GM12875 (cell line): ENCODE results near the gene RIN2.

Experiments used
- H3K4me3 ChIP-seq: one replicate; pipeline ENCODE4 v1.5.1; 2011; ENCODE audit warnings: low read depth, low read length, control low read depth
- CTCF ChIP-seq: IDR thresholded peaks from 2 replicates; pipeline ENCODE4 v1.5.1; 2011; ENCODE audit warnings: low read depth, mild to moderate bottlenecking, control low read depth, inconsistent platforms, low read length, moderate library complexity, borderline replicate concordance; ENCODE audit not compliant: insufficient read depth

RIN2 gene

DNA sequence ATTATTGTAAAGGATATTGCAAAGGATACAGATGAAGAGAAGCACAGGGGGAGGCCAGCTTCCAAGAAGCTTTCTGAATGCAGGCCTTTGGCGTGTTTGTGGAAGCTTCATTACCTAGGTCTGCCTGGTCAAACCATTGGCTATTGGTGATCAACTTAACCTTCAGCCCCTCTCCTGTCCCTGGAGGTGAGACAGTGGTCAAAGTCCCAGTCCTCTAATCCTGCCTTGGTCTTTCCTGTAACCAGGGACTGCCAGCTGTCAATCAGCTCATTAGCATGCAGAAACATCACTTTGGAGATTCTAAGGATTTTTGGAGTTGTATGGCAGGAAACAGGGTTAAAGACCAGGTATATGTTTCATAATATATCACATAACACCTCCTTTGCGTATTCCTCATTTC lies 13.0 kb downstream of the RIN2 start:
- TF ChIP-seq CTCF = no peak
- H3K4me3 ChIP-seq = no peak overlapping the region

DNA sequence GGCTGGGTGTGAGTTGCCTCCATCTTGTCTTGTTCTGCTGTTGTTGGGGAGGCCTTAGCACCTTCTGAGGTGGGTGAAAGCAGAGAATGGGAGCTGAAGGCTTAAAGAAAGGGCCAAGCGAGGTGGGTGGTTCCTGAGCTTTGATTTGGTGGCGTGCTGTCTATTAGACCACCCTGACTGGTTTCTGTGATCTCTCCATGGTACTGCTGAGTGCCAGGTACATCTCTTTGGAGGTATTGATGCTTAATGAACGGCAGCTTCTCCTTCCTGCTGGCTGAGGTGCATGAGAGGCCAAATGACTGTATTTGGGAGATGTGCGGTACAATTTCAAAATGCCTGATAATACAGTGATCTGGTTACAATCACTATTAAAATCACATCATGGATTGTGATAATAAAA lies 15.4 kb downstream of the RIN2 start:
- H3K4me3 ChIP-seq = no peak overlapping the region
- no peak for TF ChIP-seq CTCF

- no peak overlapping the region for H3K4me3 ChIP-seq
- TF ChIP-seq CTCF = no peak
Measured at GRCh38 chr20:19774135-19774933, 16.3 kb downstream of the RIN2 start.

DNA sequence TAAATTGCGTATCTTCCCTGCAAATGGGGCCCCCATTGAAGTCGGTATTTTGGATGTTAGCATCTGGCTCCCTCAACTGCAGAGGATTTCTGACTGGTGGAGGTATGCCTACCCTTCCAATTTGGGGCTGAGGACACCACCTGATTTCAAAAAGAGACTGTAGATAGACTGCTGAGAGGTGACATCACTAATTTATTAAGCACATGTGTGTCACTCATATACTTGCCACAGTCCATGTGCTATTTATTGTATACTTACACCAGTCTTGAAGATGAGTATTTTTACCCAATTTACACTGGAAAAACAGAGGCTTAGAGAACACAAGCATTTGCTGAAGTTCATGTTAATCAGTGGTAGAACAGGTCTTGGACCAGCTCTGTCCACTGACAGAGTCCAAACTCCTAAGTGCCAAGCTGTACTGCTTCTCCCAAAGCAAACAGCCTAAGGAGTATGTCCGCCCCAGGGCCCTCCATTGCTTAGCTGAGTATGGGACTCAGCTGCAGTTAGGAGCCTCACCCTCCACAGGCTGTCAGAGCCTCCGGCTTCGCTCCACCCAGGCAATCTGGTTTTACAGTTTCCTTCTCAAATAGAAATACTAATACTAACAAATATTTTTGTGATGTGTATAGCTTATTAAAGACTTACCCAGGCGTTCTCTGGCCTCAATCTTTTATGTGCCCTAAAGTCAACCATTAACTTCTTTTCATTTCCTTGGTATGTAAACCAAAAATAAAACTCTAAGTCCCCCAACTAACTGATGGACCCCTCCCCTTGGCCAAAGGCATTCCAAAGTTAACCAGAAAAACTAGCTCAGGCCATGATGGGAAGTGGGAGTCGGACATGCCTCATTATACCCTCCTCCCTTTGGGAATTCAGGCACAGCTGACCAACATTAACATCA lies 17.5 kb downstream of the RIN2 start:
- H3K4me3 ChIP-seq = no peak overlapping the region
- TF ChIP-seq CTCF = no peak

DNA sequence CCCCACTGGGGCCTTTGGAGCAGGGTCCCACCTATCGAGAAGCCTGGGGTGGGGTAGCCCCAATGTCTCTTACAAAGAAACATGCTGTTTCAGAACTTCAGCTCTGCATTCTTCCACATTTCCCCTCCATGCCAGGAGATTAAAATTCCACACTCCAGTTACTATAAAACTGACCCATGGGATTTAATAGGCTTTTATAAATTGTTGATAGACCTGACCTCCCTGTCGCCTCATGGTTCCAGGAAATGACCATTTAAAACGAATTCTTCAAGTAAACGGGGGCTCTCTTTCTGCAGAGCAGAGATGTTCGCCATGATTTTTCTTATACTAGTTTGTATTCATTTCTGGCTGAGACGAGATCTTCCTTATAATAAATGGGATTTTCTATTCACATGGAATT lies 19.3 kb downstream of the RIN2 start:
- TF ChIP-seq CTCF = no peak
- no peak overlapping the region for H3K4me3 ChIP-seq

GRCh38 chr20:19777981-19778380 lies 19.9 kb downstream of the RIN2 start:
- TF ChIP-seq CTCF = no peak
- H3K4me3 ChIP-seq = no peak overlapping the region
